NB4 (cell line): ENCODE results near the gene MAG.
"Not testable (repeated sequence)": the region's sequence is repeated elsewhere in the genome, so short reads cannot be mapped to it uniquely, and the experiment has no call there.

ENCODE experiments used
- CTCF ChIP-seq: IDR thresholded peaks from one replicate; pipeline ENCODE4 v1.5.1; 2012; ENCODE audit warnings: low read depth, low read length
- MYC ChIP-seq: IDR thresholded peaks from 2 replicates; pipeline ENCODE4 v1.6.1; 2011; ENCODE audit warnings: low read depth, low read length
- POLR2A ChIP-seq: IDR thresholded peaks from 2 replicates; pipeline ENCODE4 v1.6.1; 2011; ENCODE audit warnings: mild to moderate bottlenecking; ENCODE audit not compliant: insufficient read length; ENCODE audit errors: extremely low read depth

DNA sequence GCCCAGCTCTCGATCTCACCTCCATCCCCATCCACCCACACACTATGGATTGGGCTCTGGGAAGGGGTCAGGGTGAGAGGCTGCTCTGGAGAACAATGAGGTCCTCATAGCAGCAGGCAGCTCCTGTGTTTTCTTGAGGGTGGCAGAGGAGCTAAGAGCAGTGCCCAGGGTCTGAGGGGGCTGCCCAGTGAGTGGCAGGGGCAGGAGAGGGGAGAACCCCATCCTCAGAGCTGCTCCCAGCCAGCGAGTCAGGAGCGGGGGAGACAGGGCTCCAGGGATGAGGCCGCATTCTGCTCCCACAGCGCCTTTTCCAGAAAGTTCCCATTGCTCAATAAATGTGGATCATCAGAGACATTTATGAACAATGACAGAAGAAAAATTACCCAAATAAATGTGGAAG lies 68.1 kb downstream of the MAG start:
- TF ChIP-seq POLR2A, CTCF, MYC: not testable (repeated sequence)
